DOHH2 (cell line): ENCODE measurements around the gene UBE3A.

Source experiments
- H3F3A ChIP-seq: fragments of 200-600 bp; sonication (generic), shearing (Covaris generic); 2 replicates; pipeline ENCODE4 v1.6.0; 2016; ENCODE audit warnings: antibody characterized with exemption, mild to moderate bottlenecking; ENCODE audit not compliant: control insufficient read depth, insufficient read depth
- H3K27ac ChIP-seq: fragments of 200-600 bp; sonication (generic); 2 replicates; pipeline ENCODE4 v1.5.1; 2014; ENCODE audit warnings: low read depth, mild to moderate bottlenecking, low read length, moderate library complexity
- H3K27me3 ChIP-seq: fragments of 200-600 bp; sonication (generic); 2 replicates; pipeline ENCODE4 v1.6.1; 2014; ENCODE audit warnings: mild to moderate bottlenecking, low read length, mixed read lengths; ENCODE audit not compliant: control insufficient read depth
- H3K36me3 ChIP-seq: fragments of 200-600 bp; sonication (generic); 2 replicates; pipeline ENCODE4 v1.6.1; 2014; ENCODE audit warnings: mild to moderate bottlenecking, low read length, moderate library complexity, mixed read lengths; ENCODE audit not compliant: control insufficient read depth
- H3K4me1 ChIP-seq: fragments of 200-600 bp; sonication (generic); 2 replicates; pipeline ENCODE4 v1.6.1; 2014; ENCODE audit warnings: mild to moderate bottlenecking, low read length, mixed read lengths; ENCODE audit not compliant: control insufficient read depth
- H3K4me2 ChIP-seq: fragments of 200-600 bp; sonication (generic); 2 replicates; pipeline ENCODE4 v1.6.0; 2014; ENCODE audit warnings: mild to moderate bottlenecking, low read length, moderate library complexity
- H3K4me3 ChIP-seq: fragments of 200-600 bp; sonication (generic); 2 replicates; pipeline ENCODE4 v1.5.1; 2014; ENCODE audit warnings: mild to moderate bottlenecking, low read length, mixed read lengths
- H3K79me2 ChIP-seq: fragments of 200-600 bp; sonication (generic); 2 replicates; pipeline ENCODE4 v1.6.1; 2014; ENCODE audit warnings: mild to moderate bottlenecking, low read length, mixed read lengths; ENCODE audit not compliant: control insufficient read depth
- H3K9me2 ChIP-seq: fragments of 200-600 bp; sonication (generic); replicated peaks from 2 replicates; pipeline ENCODE4 v1.6.1; 2014; ENCODE audit warnings: mild to moderate bottlenecking, low read length, mixed read lengths; ENCODE audit not compliant: control insufficient read depth
- H3K9me3 ChIP-seq: fragments of 200-600 bp; sonication (generic); 2 replicates; pipeline ENCODE4 v1.6.1; 2014; ENCODE audit warnings: antibody characterized with exemption, low read length, mixed read lengths; ENCODE audit not compliant: control insufficient read depth, insufficient read depth
- H4K20me1 ChIP-seq: fragments of 200-600 bp; sonication (generic); 2 replicates; pipeline ENCODE4 v1.6.0; 2014; ENCODE audit warnings: low read depth, mild to moderate bottlenecking, antibody characterized with exemption, low read length, moderate library complexity; ENCODE audit not compliant: control insufficient read depth, insufficient read depth
- EZH2phosphoT487 ChIP-seq: fragments of 200-600 bp; sonication (generic); IDR thresholded peaks from 2 replicates; pipeline ENCODE4 v1.6.1; 2017; ENCODE audit warnings: borderline replicate concordance, mild to moderate bottlenecking, antibody characterized with exemption, low read length, moderate library complexity, mixed read lengths
- TF ChIP-seq, protein P1 (sequence below): fragments of 200-600 bp; sonication (generic); IDR thresholded peaks from one replicate; pipeline ENCODE4 v1.5.1; 2014; ENCODE audit warnings: antibody characterized with exemption, mild to moderate bottlenecking, low read depth, low read length; ENCODE audit not compliant: poor library complexity, severe bottlenecking

UBE3A gene

DNA sequence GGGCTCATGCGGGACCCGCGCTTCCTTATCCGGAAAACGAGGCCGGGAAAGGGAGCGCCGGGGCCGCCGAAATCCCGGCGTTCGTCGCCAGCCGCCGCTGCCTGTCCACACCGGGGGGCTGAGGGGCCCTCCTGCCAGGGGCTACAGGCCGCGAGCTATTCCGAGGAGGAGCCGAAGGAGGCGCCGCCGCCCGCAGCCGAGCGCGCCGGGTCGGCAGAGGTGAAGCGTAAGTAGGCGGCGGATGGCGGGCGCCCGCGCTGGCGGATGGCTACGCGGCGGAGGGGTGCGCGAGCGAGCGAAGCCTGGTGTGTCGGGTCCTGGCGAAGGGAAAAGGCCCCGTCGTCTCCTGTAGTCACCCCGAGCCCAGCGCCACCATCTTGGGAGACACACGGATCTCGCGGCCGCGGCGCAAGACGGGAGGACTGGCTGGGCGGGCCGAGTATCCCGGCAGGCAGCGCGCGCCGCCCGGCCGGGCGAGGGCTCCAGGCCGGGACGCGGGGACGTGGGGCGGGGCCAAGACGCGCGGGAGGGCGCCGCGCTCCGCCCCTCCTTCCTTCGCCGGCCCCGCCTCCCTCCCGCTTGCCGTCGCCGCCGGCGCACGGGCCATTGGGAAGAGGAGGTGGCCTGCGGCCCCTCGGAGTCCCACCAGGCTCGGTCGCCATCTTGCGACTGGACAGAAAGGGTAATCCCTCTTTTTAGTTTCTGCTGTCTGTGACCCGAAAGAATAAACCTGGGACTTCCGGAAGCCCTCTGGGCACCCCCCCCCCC is at the start of gene UBE3A:
UBE3A (minus strand) TSS at position 424 of the 768 bp plus-strand sequence. CDS start 29,917 bp downstream, outside the sequence.
- Histone ChIP-seq H3F3A (no peaks in the 10 kb centered on the region), H3K27ac (peak within 1 kb of the TSS; percentile 75), H3K79me2 (peaks cover 59% of the 10 kb centered on the region), H3K9me3 (peaks cover 7% of the 10 kb centered on the region; the same call in 1 of the 2 replicates), H3K27me3 (no peaks in the 10 kb centered on the region), H3K4me1 (peaks cover 32% of the 10 kb centered on the region), H3K9me2 (no peaks in the 10 kb centered on the region), H3K36me3 (peaks cover 48% of the 10 kb centered on the region), H4K20me1 (peaks cover 24% of the 10 kb centered on the region; the same call in 1 of the 2 replicates), H3K4me2 (peak within 1 kb of the TSS; percentile 88), H3K4me3 (peak within 1 kb of the TSS; percentile 82)
- no peak for TF ChIP-seq EZH2phosphoT487
- TF ChIP-seq, protein P1, sequence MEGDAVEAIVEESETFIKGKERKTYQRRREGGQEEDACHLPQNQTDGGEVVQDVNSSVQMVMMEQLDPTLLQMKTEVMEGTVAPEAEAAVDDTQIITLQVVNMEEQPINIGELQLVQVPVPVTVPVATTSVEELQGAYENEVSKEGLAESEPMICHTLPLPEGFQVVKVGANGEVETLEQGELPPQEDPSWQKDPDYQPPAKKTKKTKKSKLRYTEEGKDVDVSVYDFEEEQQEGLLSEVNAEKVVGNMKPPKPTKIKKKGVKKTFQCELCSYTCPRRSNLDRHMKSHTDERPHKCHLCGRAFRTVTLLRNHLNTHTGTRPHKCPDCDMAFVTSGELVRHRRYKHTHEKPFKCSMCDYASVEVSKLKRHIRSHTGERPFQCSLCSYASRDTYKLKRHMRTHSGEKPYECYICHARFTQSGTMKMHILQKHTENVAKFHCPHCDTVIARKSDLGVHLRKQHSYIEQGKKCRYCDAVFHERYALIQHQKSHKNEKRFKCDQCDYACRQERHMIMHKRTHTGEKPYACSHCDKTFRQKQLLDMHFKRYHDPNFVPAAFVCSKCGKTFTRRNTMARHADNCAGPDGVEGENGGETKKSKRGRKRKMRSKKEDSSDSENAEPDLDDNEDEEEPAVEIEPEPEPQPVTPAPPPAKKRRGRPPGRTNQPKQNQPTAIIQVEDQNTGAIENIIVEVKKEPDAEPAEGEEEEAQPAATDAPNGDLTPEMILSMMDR, result no peak

DNA sequence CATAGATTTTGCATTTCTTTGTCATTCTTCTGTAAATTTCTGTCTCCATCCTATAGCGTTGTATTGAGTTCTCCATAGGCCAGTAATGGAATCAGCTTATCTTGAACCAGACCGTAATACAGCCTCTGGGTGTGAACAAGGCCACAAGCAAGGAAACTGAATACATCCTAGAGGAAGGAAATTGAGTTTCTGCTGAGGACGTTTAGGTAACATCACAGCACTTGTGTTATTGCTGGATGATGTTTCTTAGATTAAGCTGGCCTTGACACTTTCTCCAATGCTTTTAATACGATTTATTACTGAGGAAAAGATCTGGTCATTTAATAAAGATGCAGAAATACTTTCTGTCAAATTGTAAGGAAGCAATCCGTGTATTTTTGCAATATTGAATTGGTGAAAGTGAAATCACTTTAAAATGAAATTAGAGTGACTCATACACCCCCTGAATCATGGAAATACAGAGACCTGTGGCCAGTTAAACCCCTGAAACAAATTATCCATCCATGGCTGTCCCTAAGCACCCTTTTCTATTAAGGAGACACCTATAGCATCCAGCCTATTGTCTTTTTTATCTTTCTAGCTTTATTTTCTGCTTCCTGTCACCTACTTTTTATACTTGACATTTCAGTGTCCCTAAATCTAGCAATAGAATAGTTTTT is 48.5 kb upstream of the UBE3A start:
- Histone ChIP-seq H3K79me2 (no peaks in the 10 kb centered on the region), H3K9me2 (no peaks in the 10 kb centered on the region), H3K27me3 (no peaks in the 10 kb centered on the region), H3K36me3 (no peaks in the 10 kb centered on the region), H3K9me3 (no peaks in the 10 kb centered on the region), H3K4me2 (no peak overlapping the region), H3K4me3 (no peak overlapping the region), H4K20me1 (no peaks in the 10 kb centered on the region), H3F3A (no peaks in the 10 kb centered on the region), H3K27ac (no peak overlapping the region), H3K4me1 (no peaks in the 10 kb centered on the region)
- TF ChIP-seq EZH2phosphoT487, result no peak

DNA sequence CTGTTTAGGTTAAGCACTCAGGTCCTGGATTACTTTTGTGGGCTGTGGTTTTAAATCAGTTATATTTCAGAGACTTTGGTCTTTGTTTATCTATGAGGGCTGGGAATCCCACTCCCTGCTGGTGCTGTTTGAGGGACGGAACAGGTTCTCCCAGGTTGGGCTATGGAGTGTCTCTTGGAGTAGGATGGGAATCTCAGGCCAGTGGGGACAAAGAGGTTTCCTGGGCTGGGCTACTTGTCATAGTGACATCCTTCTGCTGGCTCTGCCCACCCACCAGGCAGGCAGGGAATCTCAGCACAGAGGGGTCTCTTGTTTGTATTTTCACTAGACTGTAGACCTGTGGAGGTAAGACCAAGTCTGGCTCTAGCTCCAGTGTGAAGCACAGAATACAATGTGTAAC is 47.2 kb upstream of the UBE3A start:
- no peaks in the 10 kb centered on the region for H3F3A ChIP-seq
- no peaks in the 10 kb centered on the region for H3K27me3 ChIP-seq
- H3K4me3 ChIP-seq, result no peak overlapping the region
- no peaks in the 10 kb centered on the region for H3K9me2 ChIP-seq
- TF ChIP-seq, protein P1, result no peak
- H3K36me3 ChIP-seq, result no peaks in the 10 kb centered on the region
- no peaks in the 10 kb centered on the region for H3K79me2 ChIP-seq
- no peak overlapping the region for H3K27ac ChIP-seq
- H4K20me1 ChIP-seq, result no peaks in the 10 kb centered on the region
- no peak overlapping the region for H3K4me2 ChIP-seq
- H3K9me3 ChIP-seq, result no peaks in the 10 kb centered on the region; the same call in 1 of the 2 replicates
- H3K4me1 ChIP-seq, result no peaks in the 10 kb centered on the region

DNA sequence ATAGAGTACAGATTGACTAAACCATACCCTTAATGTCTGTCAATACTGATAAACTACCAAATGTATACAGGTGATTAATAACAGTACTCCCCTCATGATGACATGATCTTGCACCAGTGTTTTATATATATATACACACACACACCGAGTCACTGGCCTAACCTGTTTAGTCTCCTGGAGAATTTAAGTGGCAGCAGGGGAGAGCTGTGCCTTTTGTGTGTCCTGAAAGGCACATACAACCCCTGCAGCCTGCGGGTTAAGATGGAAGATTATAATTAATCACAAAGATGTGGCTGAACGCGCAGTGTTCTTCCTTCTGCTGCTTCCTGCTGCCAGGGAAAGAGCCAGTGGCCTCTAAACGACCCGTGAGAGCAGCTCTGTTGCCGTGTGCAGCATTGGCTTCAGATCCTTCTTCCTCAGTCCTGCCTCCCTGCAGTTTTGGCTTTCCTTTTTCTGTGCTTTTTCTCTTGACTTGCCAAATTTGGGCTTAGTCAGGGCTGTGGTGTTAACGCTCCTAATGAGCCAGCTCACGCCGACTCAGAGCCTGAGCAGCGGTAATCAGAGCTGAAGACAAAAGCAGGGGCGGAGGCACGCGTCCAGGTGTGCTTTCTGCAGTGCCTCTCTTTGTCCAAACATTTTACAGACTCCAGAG is 42.5 kb upstream of the UBE3A start:
- no peak overlapping the region for H3K4me2 ChIP-seq
- H3K27ac ChIP-seq, result no peak overlapping the region
- no peaks in the 10 kb centered on the region for H3K36me3 ChIP-seq
- no peak overlapping the region for H3K4me3 ChIP-seq
- no peaks in the 10 kb centered on the region for H4K20me1 ChIP-seq
- TF ChIP-seq, protein P1, result no peak
- TF ChIP-seq EZH2phosphoT487, result no peak
- no peaks in the 10 kb centered on the region for H3K79me2 ChIP-seq
- no peaks in the 10 kb centered on the region for H3F3A ChIP-seq
- H3K27me3 ChIP-seq, result no peaks in the 10 kb centered on the region
- no peaks in the 10 kb centered on the region for H3K4me1 ChIP-seq
- H3K9me3 ChIP-seq, result no peaks in the 10 kb centered on the region; the same call in 1 of the 2 replicates
- H3K9me2 ChIP-seq, result no peaks in the 10 kb centered on the region
